ENCODE results near the gene ARL13B. TPM values are rescaled to one million over a fixed set of nuclear protein-coding genes. Genes with fewer than 3 reads are reported as not detected.

Gene ARL13B
- polyA plus RNA-seq, 1 of the 3 experiments (the other 2 are of a cell fraction) = 4.9 TPM

DNA sequence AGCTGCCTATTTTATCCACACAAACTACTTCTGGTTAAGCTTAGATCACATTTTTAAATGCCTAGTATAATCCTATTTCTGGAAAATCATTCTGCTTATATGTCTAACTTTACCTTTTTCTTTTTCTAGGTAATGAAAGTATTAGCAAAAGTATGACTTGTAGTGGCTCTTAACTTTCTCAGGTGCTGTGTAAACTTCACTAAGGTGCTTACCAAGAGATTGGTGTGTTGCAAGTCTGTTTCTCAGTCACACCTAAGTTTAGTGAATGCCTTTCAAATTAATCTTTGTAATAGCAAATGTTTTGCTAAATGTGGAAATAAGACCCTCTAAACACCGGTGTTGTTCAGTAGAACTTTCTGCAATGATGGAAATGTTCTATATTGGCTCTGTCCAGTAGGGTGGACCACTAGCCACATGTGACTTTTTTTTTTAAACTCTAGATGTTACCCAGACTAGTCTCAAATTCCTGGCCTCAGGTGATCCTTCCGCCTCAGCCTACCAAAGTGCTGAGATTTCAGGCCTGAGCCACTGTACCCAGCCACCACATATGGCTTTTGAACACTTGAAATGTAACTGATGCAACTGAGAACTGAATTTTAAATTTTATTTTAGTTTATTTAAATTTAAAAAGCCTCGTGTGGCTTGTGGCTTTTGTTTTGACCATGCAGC is 22.0 kb downstream of the ARL13B start:
- ChIA-PET POLR2A (no interaction called here), CTCF (interaction anchor here (0.6 to 3.2 kb wide), 5 partner anchors 8 to 113 kb away, joined by 3 to 28 read pairs (median 4); no protein-coding TSS in a partner anchor)
- no peak overlapping the region for H3K4me3 ChIP-seq (ENCODE audit: low read depth in 2 of 2, low read length in 1 of 2)
- H3K4me2 ChIP-seq = no peak overlapping the region
- H3K9me2 ChIP-seq = no peaks in the 10 kb centered on the region
- no peaks in the 10 kb centered on the region for H3K9me3 ChIP-seq
- no peak overlapping the region for H2AFZ ChIP-seq (ENCODE audit: low read depth)
- peaks cover 2 to 5% of the 10 kb centered on the region in 2 experiments for H3K36me3 ChIP-seq (replicated peaks in 1 of 2; ENCODE audit: control insufficient read depth in 1 of 2, insufficient read depth in 2 of 2, low read length in 1 of 2)
- no peak for TF ChIP-seq EZH2phosphoT487 (IDR thresholded peaks at IDR 0.05; ENCODE audit: borderline replicate concordance, low read depth)
- H3K27me3 ChIP-seq (ENCODE audit: insufficient read depth) = no peaks in the 10 kb centered on the region
- no peak overlapping the region for H3K27ac ChIP-seq (ENCODE audit: low read depth in 2 of 2, low read length in 1 of 2)
- 0 out of 2 replicates have a peak, but pooled peaks cover 3% of the 10 kb centered on the region for H3K79me2 ChIP-seq (ENCODE audit: insufficient read depth)
- no peaks in the 10 kb centered on the region; a peak in 1 of 4 replicates for H3K4me1 ChIP-seq (ENCODE audit: control insufficient read depth in 1 of 2, insufficient read depth in 2 of 2, low read depth in 1 of 2, low read length in 1 of 2)
- H3F3A ChIP-seq (replicated peaks; ENCODE audit: insufficient read depth) = no peaks in the 10 kb centered on the region
- no peaks in the 10 kb centered on the region for H4K20me1 ChIP-seq (ENCODE audit: insufficient read depth)
- DNase-seq = no peak
- no peak overlapping the region for H3K9ac ChIP-seq
- WGBS (ENCODE audit: low lambda C conversion rate) = 91% methylated on average over 3 of the region's 3 CpGs

DNA sequence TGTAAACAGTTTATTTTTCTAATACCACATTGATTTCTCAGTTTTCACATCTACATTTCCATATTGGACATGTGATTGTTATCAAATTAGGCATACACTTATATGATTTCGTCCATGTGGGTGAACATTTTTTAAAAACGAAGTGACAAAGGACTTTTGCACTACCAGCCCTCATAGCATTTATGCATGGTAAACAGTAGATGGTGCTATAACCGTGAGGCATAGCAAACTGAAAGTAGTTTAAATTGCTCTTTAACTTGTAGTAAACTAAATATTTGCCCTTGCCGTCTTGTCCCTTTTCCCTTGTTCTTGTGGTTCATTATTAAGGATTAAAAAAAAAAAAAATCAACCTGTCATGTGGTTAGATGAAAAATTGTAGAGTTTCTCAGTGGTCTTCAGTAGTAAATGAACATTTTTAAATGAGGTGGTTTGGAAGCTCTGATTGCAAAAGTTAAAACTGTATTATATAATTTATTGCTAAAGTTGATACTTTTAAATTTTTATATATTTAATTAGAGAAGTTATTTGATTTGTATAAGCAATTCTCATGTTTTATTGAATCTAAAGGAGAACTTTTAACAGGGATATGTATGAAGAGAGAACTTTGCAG is 24.5 kb downstream of the ARL13B start:
- H3K27ac ChIP-seq (ENCODE audit: low read depth in 2 of 2, low read length in 1 of 2) = peak overlapping the region in 1 of 2 experiments; percentile 16; a peak in 3 of 4 replicates
- peak overlapping the region; percentile 29 to 57; a peak in 2 of 4 replicates for H3K4me3 ChIP-seq (ENCODE audit: low read depth in 2 of 2, low read length in 1 of 2)
- 4% methylated on average over 4 of the region's 4 CpGs for WGBS (ENCODE audit: low lambda C conversion rate)

More for the DNA sequence above, 24.5 kb downstream of the ARL13B start:
- ChIA-PET POLR2A (no interaction called here), CTCF (interaction anchor here (0.6 to 3.2 kb wide), 19 partner anchors 11 to 625 kb away, joined by 3 to 28 read pairs (median 4); no protein-coding TSS in a partner anchor)
- Histone ChIP-seq H3K9me3 (no peaks in the 10 kb centered on the region), H3K9ac (peak overlapping the region; percentile 57; the same call in 1 of the 2 replicates), H3K9me2 (no peaks in the 10 kb centered on the region), H3F3A (replicated peaks; ENCODE audit: insufficient read depth) (no peaks in the 10 kb centered on the region), H3K4me2 (peak overlapping the region; percentile 69; the same call in 1 of the 2 replicates), H2AFZ (ENCODE audit: low read depth) (peak overlapping the region; percentile 85), H4K20me1 (ENCODE audit: insufficient read depth) (no peaks in the 10 kb centered on the region), H3K79me2 (ENCODE audit: insufficient read depth) (0 out of 2 replicates have a peak, but pooled peaks cover 3% of the 10 kb centered on the region), H3K4me1 (ENCODE audit: control insufficient read depth in 1 of 2, insufficient read depth in 2 of 2, low read depth in 1 of 2, low read length in 1 of 2) (peaks cover 0 to 4% of the 10 kb centered on the region in 2 experiments; a peak in 1 of 4 replicates), H3K27me3 (ENCODE audit: insufficient read depth) (no peaks in the 10 kb centered on the region), H3K36me3 (replicated peaks in 1 of 2; ENCODE audit: control insufficient read depth in 1 of 2, insufficient read depth in 2 of 2, low read length in 1 of 2) (peaks cover 2% of the 10 kb centered on the region in 2 experiments)
- DNase-seq = peak; percentile 44
- TF ChIP-seq RAD21 (IDR thresholded peaks at IDR 0.05; ENCODE audit: low read length) = peak; percentile 83
- peak; percentile 32 for TF ChIP-seq CHD2 (IDR thresholded peaks at IDR 0.05; ENCODE audit: low read length, partially characterized antibody)
- TF ChIP-seq SMC3 (IDR thresholded peaks at IDR 0.05; ENCODE audit: low read depth, low read length) = peak; percentile 67
- no peak for TF ChIP-seq ELF1 (IDR thresholded peaks at IDR 0.05)
- peak; percentile 89 for TF ChIP-seq CTCF (IDR thresholded peaks at IDR 0.05)

Data from SK-N-SH (cell line).